CD4-positive, alpha-beta T cell treated with Interleukin-21 for 1 hour (primary cell): ENCODE results near the gene ULK4.
"Not testable (repeated sequence)": the region's sequence is repeated elsewhere in the genome, so short reads cannot be mapped to it uniquely, and the experiment has no call there.

ENCODE experiments used
- DNase-seq: peaks from one replicate; pipeline ENCODE4 v3.0.0-alpha.2; 2020

The ULK4 gene

GRCh38 chr3:41860489-41860888, 101.4 kb downstream of the ULK4 start:
- DNase-seq: not testable (repeated sequence)

GRCh38 chr3:41854956-41855355, 106.9 kb downstream of the ULK4 start:
- DNase-seq: no peak

GRCh38 chr3:41853540-41854196, 108.2 kb downstream of the ULK4 start:
- no peak for DNase-seq

- DNase-seq: no peak
Observed at GRCh38 chr3:41848753-41849574, 112.9 kb downstream of the ULK4 start.

GRCh38 chr3:41847679-41848078, 114.2 kb downstream of the ULK4 start:
- DNase-seq: no peak

- DNase-seq: no peak
Observed at GRCh38 chr3:41846850-41847249, 115.1 kb downstream of the ULK4 start.

- DNase-seq: no peak
Observed at GRCh38 chr3:41845826-41846225, 116.1 kb downstream of the ULK4 start.

GRCh38 chr3:41844256-41844655, 117.6 kb downstream of the ULK4 start:
- not testable (repeated sequence) for DNase-seq

GRCh38 chr3:41840936-41841668, 120.8 kb downstream of the ULK4 start:
- not testable (repeated sequence) for DNase-seq

GRCh38 chr3:41836360-41837134, 125.4 kb downstream of the ULK4 start:
- no peak for DNase-seq

GRCh38 chr3:41833628-41834027, 128.3 kb downstream of the ULK4 start:
- DNase-seq: no peak

- no peak for DNase-seq
Observed at GRCh38 chr3:41819236-41819635, 142.7 kb downstream of the ULK4 start.

GRCh38 chr3:41808618-41809017, 153.3 kb downstream of the ULK4 start:
- no peak for DNase-seq

- DNase-seq: no peak
Observed at GRCh38 chr3:41808152-41808551, 153.8 kb downstream of the ULK4 start.

GRCh38 chr3:41794748-41795589, 166.9 kb downstream of the ULK4 start:
- no peak for DNase-seq

- no peak for DNase-seq
Observed at GRCh38 chr3:41792806-41793205, 169.1 kb downstream of the ULK4 start.

- no peak for DNase-seq
Observed at GRCh38 chr3:41769106-41769505, 192.8 kb downstream of the ULK4 start.

- DNase-seq: no peak
Observed at GRCh38 chr3:41768363-41768762, 193.5 kb downstream of the ULK4 start.

GRCh38 chr3:41762867-41763266, 199.0 kb downstream of the ULK4 start:
- not testable (repeated sequence) for DNase-seq

GRCh38 chr3:41753651-41754050, 208.3 kb downstream of the ULK4 start:
- no peak for DNase-seq

- DNase-seq: peak; percentile 4
Observed at GRCh38 chr3:41751597-41751996, 210.3 kb downstream of the ULK4 start.

GRCh38 chr3:41749988-41750387, 211.9 kb downstream of the ULK4 start:
- DNase-seq: no peak
